Hematopoietic multipotent progenitor cell treated with erythropoietin and hydrocortisone succinate and interleukin-3 and kit ligand, for 8 days (in vitro differentiated cells): Measurements from ENCODE around the gene ROBO2.

Source experiments
- DNase-seq: peaks from one replicate; pipeline ENCODE4 v3.0.0-alpha.2; 2015

ROBO2 gene

DNA sequence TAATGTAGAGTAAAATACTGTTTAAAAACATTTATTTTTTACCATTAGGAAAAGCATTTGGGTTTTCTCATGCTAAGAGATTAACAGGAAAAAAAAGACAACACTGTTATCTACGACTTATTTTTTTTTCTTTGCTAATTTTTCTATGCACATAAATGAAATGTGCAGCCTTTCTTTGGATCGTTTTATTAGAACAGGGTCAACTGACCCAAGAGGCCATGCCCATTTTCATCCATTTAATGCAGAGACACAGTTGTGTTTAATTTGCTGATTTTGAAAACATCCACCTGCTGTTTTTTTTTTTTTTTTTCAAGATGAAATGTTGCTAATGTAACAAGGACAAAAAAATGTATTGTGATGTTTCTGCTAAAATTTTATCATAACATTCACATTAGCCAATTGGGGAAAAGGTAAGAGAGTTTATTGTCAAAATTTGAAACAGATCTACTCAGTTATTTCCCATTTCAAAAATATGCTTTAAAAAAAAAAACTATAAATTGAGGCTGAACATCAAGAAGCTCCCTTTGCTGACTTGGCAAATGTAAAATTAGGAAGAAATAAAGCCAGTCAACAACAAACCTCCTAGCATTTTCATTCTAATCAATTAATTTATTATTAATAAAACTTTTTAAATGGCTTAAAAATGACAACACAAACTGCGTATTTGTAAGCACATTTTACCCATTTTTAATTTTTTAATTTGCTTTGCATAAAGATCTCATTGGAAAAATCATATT is 485.2 kb downstream of the ROBO2 start:
- no peak for DNase-seq

DNA sequence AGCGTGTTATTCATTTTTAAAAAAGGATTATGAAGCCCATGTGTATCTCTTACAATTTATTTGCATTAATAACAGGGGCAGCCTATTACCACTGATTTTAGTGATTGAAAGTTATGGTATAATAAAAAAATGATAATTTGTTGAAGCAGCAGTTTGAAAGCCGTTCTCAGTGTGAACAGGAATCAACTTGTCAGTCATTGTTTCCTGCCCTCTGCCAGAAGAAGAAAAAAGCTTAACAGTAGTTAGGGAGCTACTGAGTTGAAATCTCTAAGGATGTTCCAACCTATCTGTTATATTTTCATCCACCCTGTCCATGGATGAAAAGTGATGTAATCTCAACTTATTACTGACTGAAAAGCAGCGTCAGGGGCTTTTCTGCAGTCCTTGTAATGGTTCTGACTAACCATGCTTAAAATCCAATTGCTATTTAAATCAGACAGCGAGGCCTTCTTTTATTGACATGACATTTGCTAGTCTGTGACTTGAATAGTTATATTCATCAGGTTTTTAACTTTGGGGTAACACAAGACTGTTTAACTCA is 486.7 kb downstream of the ROBO2 start:
- DNase-seq, result no peak

DNA sequence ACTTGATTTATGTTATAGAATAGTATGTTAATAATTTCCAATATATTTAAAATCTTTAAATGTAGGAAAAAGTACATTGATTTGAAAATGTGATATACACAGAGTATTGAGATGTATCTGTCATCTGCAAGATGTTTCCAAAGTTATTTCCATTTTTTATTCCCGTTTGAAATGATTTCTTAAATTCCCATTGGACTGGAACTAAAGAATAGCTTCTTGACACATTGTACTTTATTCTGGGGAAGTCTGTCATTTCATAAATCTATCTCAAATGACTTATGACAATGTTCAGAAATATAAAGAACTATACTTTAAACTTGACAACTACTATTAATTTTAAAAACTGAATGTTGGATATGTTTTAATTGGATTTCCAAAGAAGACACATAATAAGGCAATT is 489.6 kb downstream of the ROBO2 start:
- DNase-seq, result no peak

DNA sequence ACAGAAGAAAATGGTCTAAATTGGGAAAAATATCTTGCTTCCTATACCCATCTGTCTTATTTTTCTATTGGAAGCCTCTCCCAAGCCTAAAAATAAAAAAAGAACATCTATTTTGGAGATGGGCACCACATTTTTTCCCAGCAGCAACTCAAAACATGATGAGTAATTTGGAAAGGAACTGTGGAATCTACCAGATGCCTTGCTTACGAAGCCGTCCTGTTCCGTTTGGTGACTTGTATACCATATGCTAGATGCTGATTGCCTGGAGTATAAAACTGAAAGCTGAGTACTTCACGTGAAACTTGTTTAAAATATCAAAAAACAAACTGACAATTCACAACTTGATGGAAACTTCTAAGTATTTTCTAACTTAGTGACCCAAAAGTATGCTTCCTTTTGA is 491.0 kb downstream of the ROBO2 start:
- DNase-seq, result no peak

DNA sequence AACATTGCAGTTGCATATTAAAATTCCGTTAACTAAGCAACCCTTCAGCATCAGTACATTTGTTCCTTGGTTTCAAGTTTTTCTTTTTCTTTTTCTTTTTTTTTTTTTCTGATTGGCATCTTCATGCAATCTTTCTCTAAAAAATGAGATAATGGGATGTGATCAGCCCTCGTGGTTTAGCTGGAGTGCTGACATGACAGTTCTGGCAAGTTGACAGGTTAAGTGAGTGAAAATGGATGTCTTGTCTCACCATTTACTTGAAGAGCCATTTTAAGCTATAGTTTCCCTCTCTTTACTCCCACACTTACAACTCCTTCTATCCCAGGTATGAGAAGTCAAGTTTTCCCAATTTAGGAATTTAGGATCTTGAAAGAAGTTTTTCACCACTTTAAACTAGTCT is 495.2 kb downstream of the ROBO2 start:
- no peak for DNase-seq

DNA sequence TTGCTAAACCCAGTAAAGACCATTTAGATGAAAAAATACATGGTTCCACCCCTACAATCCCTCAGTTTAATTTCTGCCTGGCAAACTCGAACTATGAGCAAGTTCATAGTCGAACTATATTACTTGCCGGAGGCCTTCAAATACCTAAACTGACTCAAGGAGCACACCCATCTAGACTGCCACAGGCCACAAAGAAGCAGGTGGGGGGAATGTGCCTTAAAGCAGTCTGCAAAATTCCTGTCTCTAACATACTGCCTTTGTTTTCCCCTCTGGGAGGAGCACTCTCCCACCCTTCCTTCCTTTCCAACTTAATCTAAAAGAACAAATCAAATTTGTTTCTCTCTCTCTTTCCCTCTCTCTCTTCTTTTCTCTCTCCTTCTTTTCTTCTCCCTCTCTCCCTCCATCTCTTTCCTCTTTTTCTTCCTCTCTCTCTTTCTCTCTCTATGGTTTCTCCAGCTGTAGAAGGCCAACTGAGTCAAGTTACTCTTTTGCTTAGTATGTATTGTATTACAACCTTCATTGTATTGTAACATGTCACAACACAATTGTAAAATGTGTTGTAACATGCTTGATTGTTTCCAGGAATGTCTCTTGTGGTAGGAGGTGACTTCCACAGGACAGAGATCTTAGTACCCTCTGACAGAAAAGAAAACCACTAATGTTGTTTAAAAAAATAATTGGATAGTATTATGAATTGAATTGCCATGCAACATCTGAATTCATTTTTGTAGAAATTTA is 496.3 kb downstream of the ROBO2 start:
- DNase-seq, result no peak

DNA sequence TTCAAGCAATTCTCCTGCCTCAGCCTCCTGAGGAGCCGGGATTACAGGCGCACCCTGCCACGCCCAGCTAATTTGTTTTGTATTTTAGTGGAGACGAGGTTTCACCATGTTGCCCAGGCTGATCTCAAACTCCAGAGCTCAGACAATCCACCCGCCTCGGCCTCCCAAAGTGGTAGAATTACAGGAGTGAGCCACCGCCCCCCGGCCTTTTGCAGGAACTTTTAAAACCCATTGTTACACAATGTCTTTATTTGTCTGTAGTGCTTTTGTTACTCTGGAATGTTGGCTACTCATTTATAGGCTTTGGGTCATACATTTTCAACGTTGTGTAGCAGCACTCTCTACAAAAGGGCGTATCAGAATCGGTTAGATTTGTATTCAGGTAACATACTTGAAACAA is 499.1 kb downstream of the ROBO2 start:
- DNase-seq, result no peak

DNA sequence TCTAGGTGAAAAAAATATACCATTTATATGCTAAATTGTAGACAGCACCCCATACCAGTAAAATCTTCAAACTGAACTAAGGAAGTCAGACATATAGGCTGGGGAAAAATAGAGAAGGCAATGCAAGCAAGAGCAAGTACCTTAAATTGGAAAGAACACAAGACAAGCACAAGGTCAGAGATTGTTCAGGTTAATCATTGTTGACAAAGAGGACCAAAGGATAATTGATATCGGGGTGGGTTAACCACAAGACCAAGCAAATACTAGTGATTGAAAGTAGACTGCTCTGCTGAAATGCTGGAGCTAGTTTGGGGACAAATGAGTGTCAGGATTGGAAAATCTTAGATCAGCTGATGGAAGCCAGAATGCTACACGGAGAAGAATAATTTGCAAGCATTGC is 499.8 kb downstream of the ROBO2 start:
- DNase-seq, result no peak

DNA sequence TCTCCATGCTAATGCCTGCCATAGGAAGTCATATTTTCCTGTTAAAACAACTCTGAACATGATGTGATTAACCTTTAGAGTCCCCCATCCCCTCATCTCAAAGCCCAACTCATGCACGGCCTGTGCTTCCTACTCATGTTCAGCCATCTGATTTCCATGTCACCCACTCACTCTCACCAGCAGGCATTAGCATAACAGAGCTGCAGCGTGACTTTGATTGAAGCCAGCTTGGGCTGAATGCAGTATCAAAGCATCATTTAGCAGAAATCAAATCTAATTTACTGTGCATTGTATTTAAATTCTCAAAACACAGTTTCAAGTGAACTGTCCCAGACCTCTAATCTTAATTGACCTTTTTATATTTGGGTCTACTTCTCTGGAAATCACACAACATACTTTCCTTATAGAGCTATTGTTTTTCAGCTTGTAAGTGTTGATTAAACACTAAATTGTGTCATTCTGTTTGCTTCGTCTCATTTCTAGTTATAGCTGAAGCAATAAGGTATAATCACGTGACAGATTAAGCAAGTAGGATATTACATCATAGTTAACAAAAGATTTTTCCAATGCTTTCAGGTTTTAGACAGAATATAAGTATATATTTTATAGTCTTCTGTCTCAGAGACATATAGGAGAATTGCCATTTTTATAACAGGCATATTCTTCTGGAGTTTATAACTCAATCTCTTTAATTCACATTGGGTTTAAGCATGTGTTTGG is 501.5 kb downstream of the ROBO2 start:
- no peak for DNase-seq

- no peak for DNase-seq
Measured at GRCh38 chr3:77546246-77546645, 506.3 kb downstream of the ROBO2 start.

GRCh38 chr3:77549034-77549433 is 509.1 kb downstream of the ROBO2 start:
- DNase-seq, result no peak

- no peak for DNase-seq
Measured at GRCh38 chr3:77553240-77553639, 513.3 kb downstream of the ROBO2 start.

GRCh38 chr3:77562089-77562488 is 522.2 kb downstream of the ROBO2 start:
- DNase-seq, result no peak

DNA sequence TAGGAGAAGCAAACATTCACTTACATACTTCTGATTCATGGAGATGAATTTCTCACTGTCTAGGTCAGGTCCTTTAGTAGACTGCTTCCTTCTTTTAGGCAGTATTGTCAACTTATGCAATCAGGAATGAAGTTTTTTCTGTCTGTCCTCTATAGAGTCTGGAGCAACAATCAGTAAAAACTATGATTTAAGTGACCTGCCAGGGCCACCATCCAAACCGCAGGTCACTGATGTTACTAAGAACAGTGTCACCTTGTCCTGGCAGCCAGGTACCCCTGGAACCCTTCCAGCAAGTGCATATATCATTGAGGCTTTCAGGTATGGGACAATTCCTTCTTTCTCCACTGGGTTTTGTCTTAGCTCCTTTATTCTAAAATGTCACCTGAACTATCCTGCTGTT is 523.1 kb downstream of the ROBO2 start:
- DNase-seq, result no peak

DNA sequence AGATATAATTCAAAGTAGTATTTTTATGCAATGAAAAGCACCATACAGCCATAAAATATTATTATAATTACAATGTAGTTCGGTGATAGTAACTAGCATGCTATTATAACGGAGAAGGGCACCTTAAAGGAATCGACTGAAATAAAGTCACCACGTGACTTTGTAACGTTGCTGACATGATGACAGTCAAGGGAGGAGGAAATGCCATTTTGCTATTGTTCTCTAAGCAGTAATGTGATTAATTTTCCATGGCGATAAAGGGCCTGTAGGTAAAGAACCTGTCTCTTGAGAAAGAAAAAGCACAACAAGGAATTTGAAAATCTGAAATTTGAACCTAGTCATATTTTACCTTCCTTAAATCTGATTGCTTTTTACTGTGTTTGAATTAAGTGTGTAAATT is 526.2 kb downstream of the ROBO2 start:
- no peak for DNase-seq

DNA sequence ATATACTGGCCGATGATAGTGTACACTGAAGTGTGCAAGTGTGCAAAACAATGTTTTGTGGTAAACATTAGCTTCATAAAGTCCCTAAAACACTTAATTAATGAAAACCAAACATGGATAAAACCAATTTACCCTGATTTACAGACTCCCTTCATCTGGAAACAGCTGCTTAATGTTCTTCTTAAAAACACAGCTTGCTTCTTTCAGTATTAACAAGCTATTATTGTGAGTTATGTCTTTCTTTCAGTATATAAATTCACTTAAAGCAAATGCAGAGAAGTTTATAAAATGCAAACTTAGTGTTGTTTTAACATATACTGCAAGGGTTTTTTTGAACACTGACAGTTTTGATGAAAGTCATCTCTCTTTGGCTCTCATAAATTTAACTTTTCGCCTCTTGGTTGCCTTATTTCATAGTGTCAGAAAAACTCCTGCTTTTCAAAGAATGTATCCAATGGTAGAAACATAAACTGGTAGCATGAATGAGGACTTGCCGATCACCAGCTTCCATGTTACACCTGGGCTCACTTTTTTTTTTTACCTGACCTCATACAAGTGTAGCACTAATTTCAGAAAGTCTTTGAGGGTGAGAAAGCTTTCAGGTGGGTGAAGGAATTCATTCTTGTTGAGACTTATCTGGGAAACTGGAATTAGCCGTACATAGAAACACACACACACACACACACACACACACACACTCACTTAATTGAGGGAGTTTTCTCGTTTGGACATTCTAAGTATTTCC is 532.2 kb downstream of the ROBO2 start:
- no peak for DNase-seq

- no peak for DNase-seq
Measured at GRCh38 chr3:77577264-77577663, 537.4 kb downstream of the ROBO2 start.

GRCh38 chr3:77586216-77586615 is 546.3 kb downstream of the ROBO2 start:
- no peak for DNase-seq

DNA sequence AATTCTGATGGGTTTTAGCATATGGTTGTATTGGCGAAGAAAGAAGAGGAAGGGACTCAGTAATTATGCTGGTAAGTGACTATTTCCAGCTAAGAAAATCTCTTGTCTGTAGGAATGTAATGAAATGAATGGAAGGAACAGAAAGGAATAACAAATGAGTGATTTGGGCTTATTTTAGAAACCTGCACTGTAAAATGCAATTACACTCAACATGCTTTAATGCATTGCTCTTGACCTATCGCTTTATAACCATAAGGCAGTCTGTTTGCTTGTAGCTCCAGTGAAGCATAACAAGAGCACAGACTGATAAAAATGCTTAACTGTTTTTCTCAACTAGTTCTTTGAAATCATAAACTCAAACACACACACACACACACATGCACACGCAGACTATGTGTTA is 549.0 kb downstream of the ROBO2 start:
- no peak for DNase-seq

- no peak for DNase-seq
Measured at GRCh38 chr3:77590191-77590590, 550.3 kb downstream of the ROBO2 start.

- DNase-seq, result no peak
Measured at GRCh38 chr3:77595371-77595870, 555.5 kb downstream of the ROBO2 start.

GRCh38 chr3:77599948-77600347 is 560.0 kb downstream of the ROBO2 start:
- DNase-seq, result no peak
